SH-SY5Y (cell line): Measurements from ENCODE around the gene SMTN.

Source experiments
- GATA2 ChIP-seq: IDR thresholded peaks from 2 replicates; pipeline ENCODE4 v1.6.1; 2011; ENCODE audit warnings: mild to moderate bottlenecking, low read depth, low read length
- GATA3 ChIP-seq: IDR thresholded peaks from 2 replicates; pipeline ENCODE4 v1.6.1; 2011; ENCODE audit warnings: low read depth, mild to moderate bottlenecking, low read length, moderate library complexity

SMTN gene

DNA sequence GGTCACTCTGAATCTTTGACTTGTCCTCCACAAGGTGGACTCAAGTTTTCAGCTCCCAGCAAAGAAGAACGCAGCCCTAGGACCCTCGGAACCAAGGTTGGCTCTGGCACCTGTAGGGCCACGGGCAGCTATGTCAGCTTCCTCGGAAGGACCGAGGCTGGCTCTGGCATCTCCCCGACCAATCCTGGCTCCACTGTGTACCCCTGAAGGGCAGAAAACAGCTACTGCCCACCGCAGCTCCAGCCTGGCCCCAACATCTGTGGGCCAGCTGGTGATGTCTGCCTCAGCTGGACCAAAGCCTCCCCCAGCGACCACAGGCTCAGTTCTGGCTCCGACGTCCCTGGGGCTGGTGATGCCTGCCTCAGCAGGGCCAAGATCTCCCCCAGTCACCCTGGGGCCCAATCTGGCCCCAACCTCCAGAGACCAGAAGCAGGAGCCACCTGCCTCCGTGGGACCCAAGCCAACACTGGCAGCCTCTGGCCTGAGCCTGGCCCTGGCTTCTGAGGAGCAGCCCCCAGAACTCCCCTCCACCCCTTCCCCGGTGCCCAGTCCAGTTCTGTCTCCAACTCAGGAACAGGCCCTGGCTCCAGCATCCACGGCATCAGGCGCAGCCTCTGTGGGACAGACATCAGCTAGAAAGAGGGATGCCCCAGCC, 43.8 kb downstream of the SMTN start:
- TF ChIP-seq GATA2: no peak
- no peak for TF ChIP-seq GATA3

DNA sequence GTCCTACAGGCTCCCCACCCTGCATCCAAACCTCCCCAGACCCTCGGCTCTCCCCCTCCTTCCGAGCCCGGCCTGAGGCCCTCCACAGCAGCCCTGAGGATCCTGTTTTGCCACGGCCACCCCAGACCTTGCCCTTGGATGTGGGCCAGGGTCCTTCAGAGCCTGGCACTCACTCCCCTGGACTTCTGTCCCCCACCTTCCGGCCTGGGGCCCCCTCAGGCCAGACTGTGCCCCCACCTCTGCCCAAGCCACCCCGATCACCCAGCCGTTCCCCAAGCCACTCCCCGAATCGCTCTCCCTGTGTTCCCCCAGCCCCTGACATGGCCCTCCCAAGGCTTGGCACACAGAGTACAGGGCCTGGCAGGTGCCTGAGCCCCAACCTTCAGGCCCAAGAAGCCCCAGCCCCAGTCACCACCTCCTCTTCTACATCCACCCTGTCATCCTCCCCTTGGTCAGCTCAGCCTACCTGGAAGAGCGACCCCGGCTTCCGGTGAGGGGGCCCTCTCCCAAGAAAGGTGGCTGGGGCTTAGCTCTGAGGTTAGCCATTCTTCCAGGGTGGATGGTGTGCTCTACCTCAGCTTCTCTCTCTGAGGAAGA, 44.5 kb downstream of the SMTN start:
- TF ChIP-seq GATA3 (no peak), GATA2 (no peak)

DNA sequence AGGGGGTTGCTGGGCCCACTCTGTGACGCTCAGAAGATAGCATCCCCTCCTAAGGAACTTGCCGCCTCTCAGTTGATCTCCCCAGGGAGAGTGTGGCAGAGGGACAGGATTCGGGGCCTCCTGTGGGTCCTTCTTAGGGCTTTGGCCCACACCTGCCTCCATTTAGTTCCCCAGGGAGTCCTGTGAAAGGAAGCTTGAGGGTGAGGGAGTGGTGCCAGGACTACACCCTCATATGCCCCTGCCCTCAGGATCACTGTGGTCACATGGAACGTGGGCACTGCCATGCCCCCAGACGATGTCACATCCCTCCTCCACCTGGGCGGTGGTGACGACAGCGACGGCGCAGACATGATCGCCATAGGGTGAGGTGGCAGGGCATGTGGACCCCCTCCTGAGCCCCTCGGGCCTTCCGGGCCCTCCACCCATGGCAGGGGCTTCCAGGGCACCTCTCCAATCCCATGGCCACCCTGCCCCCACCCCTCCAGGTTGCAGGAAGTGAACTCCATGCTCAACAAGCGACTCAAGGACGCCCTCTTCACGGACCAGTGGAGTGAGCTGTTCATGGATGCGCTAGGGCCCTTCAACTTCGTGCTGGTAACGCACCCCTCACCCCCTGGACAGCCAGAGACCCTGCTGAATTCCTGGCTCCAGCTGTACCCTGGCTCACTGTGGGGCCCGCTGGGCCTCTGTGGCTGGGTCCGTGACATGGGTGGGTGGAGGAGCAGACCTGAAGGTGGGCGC, 45.2 kb downstream of the SMTN start:
- TF ChIP-seq GATA3 (no peak), GATA2 (no peak)

DNA sequence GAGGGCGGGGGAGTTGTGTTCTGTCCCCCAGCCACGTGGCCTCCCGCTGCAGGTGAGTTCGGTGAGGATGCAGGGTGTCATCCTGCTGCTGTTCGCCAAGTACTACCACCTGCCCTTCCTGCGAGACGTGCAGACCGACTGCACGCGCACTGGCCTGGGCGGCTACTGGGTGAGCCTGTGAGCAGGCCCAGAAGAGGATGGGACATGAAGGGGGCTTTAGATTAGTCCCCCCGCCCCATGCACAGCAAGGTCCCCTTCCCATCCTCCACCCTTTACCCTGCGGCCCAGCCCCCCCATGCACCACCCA, 45.7 kb downstream of the SMTN start:
- TF ChIP-seq GATA2: no peak
- TF ChIP-seq GATA3: no peak

DNA sequence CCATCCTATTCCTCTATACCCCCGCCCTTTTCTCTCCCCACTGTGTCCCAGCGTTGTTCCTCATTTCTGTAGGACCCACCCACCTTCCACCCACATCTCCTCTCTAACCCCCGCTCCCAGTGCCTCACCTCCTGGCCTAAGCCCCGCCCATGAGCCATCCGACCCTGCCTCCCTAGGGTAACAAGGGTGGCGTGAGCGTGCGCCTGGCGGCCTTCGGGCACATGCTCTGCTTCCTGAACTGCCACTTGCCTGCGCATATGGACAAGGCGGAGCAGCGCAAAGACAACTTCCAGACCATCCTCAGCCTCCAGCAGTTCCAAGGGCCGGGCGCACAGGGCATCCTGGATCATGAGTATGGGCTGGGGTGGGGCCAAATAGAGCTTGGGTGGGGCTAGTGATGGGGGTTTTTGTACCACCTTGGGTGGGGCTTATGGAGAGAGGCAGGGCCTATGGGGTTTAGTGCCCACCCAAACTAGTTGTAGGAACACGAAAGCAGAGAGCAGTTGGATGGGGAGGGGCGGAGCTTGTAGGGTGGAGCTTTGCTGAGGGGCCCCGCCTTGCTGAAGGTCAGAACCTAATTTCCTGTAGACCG, 46.2 kb downstream of the SMTN start:
- TF ChIP-seq GATA2 (no peak), GATA3 (no peak)

DNA sequence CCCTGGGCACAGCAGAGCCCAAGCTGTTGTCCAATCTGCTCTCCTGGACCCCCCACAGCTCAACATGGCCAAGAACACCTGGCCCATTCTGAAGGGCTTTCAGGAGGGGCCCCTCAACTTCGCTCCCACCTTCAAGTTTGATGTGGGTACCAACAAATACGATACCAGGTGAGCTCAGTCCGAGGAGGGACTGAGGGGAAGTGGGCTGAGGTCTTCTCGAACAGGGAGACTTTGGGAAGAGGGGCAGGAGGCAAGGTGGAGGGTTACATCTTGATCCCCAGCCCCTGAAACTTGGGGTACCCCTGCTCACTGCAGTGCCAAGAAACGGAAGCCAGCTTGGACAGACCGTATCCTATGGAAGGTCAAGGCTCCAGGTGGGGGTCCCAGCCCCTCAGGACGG, 47.0 kb downstream of the SMTN start:
- TF ChIP-seq GATA2 (no peak), GATA3 (no peak)

DNA sequence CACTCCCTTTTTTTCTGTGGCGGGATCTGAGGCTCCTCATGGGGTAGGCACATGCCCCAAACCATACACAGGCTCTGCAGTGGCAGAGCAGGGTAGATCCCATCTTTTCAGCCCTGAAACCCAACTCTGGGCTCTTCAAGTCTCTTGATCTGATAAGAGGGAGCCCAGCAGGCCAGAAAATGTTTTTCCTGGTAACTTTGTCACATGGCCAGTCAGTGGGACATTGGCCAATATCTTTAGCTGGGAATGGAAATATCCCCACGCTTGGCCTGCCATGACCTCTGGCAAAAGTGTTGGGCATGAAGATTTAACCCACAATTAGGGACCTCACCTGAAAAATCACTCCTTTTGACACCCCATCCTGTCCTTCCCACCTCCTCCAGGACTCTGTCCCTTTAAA, 49.8 kb downstream of the SMTN start:
- TF ChIP-seq GATA3 (no peak), GATA2 (peak; percentile 52; the same call in 1 of the 2 replicates)

DNA sequence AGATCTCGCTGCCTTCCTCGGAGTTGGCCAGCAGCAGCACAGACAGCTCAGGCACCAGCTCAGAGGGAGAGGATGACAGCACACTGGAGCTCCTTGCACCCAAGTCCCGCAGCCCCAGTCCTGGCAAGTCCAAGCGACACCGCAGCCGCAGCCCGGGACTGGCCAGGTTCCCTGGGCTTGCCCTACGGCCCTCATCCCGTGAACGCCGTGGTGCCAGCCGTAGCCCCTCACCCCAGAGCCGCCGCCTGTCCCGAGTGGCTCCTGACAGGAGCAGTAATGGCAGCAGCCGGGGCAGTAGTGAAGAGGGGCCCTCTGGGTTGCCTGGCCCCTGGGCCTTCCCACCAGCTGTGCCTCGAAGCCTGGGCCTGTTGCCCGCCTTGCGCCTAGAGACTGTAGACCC, 52.8 kb downstream of the SMTN start:
- TF ChIP-seq GATA2 (no peak), GATA3 (no peak)

DNA sequence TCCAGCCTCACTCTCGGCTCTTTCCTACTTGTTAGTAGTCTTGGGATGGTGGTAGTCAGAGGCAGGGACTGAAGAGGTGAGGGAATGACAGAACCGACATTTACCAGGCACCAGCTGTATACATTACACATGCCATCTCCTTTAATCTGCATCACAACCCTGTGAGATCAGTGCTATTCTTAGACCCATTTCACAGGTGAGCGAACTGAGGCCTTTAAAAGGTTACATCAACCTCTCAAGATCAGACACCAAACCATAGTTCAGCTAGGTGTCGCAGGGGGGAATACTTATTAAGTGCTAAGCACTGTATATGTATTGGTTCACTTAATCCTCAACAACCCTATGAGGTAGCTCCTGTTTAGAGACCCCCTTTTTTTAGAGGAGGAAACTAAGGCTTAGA, 53.6 kb downstream of the SMTN start:
- no peak for TF ChIP-seq GATA2
- no peak for TF ChIP-seq GATA3

DNA sequence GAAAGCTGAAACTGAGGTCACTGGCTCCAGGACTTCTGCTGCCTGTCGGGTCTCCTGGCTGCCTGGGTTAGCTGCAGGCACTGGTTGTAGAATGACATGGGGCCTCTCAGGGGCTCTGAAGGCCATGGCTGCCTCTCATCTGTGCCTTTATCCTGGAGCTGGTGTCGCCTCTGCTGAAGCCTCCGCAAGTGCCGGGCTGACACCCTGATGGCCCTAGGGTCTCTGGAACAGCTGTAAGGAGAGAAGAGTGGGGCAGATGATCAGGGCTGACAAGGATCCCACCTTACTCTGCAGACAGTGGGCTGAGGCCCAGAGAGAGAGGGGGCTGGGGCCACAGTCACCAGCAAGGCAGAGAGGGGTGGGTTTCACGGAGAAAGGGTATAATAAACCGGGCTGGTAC, 54.6 kb downstream of the SMTN start:
- no peak for TF ChIP-seq GATA2
- TF ChIP-seq GATA3: no peak

DNA sequence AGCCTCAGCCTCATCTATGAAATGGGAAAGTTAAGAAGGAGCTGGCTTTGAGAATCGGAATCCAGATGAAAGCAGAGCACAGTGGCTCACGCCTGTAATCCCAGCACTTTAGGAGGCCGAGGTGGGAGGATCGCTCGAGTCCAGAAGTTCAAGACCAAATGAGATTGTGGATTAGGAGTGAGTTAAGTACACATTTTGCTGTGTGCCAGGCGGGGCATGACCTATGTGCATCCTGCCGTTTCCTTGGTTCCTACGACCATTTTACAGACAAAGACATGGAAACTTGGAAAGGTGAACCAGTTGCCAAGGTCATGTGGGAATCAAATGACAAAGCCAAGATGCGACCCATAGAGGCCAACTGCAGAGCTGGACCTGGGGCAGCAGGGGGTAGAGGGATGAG, 55.0 kb downstream of the SMTN start:
- TF ChIP-seq GATA3 (no peak), GATA2 (no peak)

DNA sequence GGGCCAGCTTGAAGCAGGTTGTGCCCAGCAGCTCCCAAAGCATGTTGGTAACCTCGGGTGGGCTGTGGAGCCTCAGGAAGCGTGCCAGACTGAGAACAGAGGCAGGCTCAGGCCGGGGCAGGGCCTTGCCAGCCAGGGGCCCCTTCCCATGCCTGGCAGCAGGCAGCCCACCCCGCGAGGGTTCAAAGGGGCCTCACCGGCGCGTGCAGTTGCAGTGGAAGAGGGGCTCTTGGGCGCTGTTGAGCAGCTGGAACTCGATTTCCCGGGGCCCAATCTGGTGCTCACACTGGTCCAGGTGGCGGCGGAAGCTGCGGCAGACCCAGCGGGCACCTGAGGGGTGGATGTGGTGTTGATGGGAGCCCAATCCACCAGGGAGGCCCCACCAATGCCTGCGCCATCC, 55.6 kb downstream of the SMTN start:
- TF ChIP-seq GATA2: no peak
- TF ChIP-seq GATA3: no peak

DNA sequence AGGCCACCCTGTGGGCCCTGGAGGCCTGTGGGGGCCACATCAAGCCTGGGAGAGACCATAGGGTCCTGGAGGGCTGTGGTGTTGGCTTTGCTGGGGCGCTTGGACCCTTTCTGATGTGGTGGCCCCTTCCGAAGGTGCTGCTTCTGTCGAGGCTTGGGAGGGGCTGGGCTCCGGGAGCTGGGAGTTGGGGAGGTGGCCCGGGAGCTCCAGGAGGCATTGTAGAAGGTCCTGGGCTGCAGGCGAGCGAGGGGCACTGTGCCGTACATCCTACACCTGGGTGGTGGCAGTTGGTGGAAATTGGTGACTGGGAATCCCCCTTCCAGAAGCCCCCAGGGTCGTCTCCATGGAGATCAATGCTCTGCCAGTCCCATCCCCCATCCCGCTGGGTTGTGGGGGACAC, 56.6 kb downstream of the SMTN start:
- no peak for TF ChIP-seq GATA2
- TF ChIP-seq GATA3: no peak

DNA sequence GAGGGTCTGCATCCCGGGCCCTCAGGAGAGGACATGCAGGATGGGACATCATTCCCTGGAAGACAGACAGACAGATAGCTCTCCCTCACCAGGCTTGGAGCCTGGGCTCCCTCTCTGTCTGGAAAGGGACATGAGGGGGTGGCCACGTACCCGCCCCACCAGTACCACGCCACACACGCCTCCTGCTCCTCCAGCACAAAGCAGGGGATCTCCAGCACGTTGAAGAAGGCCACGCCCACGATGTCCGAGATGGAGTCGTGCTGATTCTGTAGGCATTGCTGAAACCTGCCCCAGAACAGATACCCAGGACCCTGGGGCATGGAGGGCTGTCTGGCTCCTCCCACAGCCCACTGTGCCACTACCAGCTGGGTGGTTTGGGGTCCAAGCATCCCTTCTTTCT, 57.0 kb downstream of the SMTN start:
- TF ChIP-seq GATA3: no peak
- TF ChIP-seq GATA2: no peak

DNA sequence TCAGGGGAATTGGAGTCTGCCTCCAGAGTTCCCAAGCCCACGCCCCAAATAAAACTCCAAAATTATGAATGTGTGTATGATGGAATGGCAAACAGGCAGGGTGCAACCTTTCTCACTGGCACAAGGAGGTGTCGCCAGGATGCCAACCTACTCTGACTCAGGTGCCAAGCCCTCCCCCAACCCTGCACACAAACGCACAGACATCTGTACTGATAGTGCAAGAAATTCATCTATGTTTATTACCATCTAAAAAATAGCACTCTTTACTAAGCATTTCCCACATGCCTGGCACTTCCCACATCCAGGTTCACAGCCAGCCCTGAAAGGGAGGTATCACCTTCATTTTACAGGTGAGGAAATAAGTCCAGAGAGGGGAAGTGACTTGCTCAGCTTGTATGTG, 57.9 kb downstream of the SMTN start:
- TF ChIP-seq GATA3: no peak
- no peak for TF ChIP-seq GATA2
